HuH-7.5 (cell line): Measurements from ENCODE around the gene KIAA1191.
A peak's percentile ranks its signal among the peaks of the same experiment; 100 is the strongest.

Experiments
- DNase-seq: peaks from one replicate; pipeline ENCODE4 v3.0.0; 2011; ENCODE audit warnings: low spot score

Gene KIAA1191

DNA sequence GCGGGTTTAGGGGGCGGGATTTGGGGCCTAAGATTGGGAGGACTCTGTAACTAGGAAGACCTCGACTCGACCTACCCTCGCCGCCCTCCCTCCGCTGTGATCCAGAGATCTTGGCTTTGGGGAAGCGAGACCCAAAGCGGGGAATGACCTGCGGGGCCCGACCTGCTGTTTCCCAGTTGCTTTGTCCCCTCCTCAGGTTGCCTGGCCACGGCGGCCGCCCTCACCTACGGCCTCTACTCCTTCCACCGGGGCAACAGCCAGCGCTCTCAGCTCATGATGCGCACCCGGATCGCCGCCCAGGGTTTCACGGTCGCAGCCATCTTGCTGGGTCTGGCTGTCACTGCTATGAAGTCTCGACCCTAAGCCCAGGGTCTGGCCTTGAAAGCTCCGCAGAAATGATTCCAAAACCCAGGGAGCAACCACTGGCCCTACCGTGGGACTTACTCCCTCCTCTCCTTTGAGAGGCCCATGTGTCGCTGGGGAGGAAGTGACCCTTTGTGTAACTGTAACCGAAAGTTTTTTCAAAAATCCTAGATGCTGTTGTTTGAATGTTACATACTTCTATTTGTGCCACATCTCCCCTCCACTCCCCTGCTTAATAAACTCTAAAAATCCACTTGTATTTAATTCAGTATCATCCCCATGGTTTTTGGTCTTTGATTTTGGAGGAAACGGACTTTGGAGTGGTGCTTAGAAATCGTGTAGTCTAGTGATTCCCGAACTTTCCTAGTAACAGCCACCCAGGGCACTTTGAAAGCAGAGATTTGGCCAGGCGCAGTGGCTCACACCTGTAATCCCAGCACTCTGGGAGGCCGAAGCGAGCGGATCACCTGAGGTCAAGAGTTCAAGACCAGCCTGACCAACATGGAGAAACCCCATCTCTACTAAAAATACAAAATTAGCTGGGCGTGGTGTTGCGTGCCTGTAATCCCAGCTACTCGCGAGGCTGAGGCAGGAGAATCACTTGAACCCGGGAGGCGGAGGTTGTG lies 27.9 kb upstream of the KIAA1191 start:
- no peak for DNase-seq

DNA sequence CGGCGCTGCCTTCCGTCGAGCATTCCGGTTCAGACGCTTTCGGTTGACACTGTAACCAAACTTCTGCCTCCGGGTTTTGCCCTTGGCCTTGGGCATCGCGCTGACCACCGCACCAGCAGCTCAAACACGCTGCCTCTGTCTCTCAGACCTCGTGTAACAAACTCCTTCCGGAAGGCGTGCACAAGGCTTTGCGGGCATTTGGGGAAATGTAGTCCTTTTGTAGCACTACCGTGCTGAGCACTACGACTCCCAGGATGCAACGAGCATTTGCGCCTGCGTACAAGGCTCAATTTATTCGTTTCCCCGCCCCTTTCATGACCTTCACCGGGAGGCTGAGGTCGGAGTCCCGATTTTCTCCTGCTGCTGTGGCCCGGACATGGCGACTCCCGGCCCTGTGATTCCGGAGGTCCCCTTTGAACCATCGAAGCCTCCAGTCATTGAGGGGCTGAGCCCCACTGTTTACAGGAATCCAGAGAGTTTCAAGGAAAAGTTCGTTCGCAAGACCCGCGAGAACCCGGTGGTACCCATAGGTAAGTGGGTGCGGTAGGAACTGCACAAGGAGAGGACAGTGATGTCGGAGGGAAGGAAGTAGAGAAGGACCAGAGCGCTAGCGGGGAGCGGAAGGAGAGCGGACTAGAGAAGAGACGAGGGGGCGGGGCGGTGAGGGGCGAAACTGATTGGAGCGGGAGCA lies 27.0 kb upstream of the KIAA1191 start, which contains the start of the genes HIGD2A and NOP16:
TSS of gene HIGD2A (plus strand) at position 308 of the 691 bp plus-strand sequence. CDS start at position 377, 69 bp downstream.
TSS of gene NOP16 (minus strand) at position 155 of the 691 bp plus-strand sequence. CDS start at position 96, 59 bp downstream.
- DNase-seq, result peak; percentile 97

DNA sequence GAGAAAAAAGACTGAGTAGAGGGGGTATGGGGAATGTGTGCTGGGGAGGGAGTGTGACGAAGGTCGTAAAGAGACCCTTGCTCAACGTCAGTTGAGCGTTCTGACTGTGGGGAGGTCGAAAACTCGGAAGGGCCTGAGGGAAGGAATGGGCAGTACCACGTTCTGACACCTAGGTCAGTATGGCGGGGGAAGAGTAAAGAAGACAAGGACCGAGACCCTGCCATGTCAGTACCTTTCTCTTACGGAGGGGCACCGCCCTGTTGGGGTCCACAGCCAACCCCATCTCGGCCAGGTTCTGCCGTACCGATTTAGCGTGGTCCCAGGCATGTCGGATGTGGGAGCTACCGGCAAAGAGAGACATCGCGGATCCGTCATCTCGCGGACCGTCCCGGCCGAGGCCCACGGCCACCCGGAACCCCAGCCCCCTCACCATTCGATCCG lies 26.5 kb upstream of the KIAA1191 start:
- no peak for DNase-seq

DNA sequence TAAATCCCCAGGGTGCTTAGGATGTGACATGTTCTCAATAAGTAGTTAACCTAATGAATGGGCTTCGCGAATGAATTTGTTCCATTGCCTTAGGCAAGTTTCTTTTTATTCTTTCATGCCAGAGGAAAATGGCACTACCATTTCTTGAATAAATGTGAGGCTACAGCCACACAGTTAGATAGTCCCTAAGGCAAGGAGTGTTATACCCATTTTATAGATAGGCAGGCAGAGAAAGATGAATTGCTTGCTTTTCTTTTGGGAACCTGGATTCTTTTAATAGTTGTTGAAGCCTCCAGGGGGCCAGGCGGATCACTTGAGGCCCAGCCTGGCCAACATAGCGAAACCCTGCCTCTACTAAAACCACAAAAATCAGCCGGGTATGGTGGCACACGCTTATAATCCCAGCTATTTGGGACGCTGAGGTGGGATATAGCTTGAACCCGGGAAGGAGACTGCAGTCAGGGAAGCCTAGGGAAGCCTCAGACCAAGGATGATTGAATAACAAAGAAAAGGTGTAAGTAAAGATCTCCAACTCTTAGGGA lies 25.9 kb upstream of the KIAA1191 start:
- no peak for DNase-seq

DNA sequence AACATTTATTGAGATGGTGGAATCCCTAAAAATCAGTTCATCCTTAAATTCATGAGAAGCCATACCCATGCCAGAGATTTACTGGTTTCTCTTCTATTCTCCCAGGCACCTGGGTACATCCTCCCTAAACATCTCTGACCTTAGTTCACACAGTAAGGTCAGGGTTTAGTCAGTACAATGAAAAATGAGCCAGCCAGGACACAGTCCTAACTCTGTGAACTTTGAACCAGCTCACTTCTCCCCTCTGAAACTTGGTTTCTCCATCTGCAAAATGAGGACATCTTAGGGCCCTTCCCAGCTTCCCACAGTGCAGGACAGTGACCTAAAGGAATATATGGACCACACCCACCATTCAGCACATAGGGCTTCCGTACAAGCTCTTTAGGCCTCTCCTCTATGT lies 24.9 kb upstream of the KIAA1191 start:
- no peak for DNase-seq

DNA sequence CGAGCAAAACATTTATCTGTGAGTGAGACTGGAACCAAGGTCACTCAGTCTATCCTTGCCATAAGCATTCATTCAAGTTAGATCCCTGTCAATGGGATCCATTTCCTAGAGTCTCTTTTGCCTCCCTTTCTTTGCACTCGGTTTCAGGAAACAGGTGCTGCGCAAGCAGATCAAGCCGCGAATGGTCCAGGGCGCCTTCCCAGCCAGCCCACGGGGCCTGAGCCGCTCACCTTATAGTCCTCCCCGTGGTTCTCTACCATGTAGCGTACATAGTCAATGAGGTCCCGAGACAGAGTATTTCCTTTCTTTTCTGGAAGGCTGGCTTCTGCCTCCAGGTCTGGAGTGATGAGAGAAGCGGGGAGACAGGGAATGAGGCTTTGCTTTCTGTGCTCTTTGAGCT lies 23.4 kb upstream of the KIAA1191 start:
- DNase-seq, result no peak

DNA sequence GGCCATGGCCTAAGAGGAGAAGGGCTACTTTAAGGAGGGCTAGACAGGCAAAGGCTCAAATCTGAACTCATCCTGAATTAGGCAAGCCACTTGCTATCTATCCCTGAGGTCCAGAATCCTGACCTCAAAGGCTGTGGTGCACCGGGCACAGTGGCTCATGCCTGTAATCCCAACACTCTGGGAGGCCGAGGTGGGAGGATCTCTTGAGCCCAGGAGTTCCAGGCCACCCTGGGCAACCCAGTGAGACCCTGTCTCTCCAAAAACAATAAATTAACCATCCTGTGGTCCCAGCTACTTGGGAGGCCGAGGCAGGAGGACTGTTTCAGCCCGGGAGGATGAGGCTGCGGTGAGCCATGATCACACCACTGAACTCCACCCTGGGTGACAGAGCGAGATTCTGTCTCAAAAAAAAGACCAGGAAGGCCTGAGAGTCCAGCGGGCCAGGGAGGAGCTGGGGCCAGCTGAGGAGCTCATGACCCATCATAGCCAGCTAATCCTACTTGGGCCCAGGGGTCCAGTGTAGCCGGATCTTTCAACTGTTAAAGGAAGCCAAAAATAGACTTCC lies 22.9 kb upstream of the KIAA1191 start:
- DNase-seq, result no peak

DNA sequence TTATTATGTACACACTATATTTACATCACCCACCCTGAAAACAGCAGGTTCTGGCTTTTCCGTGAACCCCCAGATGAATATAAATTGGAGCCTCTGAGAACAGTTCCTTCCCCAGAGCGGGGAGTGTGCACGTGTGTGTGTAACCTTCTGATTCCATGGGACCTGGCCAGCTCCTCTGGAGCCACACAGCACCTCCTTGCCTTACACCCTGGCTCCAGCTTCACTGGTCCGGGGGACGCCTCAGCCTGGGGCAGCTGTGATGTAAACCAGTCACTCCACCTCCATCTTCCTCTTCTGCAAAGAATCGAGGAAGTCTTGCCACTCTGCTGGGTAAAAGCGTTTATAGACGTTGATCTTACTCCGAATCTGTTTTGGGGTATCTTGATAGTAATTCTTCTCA lies 22.4 kb upstream of the KIAA1191 start:
- DNase-seq, result no peak

DNA sequence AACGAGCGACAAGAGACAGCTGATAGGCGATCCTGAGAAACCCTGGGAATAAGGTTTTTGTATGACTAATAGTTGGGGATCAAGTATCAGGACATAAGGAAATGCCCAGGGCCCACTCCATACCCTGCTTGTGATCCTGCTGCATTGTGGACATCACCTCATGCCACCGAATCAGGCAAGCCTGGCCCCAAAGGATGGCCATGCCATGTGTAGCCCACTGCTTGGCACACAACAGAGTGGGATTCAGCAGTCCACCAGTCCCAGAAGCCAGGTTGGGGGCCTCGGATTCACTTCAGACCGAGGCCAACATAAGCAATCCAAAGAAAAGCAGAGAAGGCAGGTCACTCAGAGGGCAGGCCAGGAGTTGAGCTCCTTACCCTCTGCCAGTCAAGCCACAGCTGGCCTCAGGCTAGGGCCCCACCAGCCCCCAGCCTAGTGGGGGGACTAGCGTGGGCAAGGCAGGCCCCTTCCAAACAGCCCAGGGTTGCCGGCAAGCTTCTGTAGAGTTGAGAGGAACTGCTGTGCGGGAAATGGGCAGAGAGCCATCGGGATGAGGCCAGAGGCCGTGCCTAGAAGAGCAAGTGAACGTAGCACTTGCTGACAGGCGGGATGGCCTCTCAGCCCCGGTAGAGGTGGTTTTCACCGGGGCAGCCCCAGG lies 21.8 kb upstream of the KIAA1191 start:
- DNase-seq, result no peak

DNA sequence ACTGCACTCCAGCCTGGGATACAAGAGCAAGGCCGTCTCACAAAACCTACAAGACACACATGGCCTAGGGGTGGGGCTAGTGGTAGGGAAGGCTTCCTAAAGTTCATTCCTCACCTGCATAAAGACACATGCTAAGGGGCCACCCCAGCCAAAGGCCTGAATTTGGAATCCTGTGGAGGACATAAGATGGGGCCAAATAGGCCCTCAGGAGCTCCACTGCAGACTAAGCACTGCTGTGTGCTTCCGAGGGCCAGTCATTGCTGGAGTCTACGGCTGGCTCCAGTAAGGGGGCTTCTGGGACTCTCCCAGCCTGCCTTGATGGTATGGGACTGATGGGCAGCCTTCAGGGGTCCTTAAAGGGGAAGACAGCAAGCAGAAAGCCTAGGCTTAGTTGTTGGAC lies 21.2 kb upstream of the KIAA1191 start:
- DNase-seq, result no peak

DNA sequence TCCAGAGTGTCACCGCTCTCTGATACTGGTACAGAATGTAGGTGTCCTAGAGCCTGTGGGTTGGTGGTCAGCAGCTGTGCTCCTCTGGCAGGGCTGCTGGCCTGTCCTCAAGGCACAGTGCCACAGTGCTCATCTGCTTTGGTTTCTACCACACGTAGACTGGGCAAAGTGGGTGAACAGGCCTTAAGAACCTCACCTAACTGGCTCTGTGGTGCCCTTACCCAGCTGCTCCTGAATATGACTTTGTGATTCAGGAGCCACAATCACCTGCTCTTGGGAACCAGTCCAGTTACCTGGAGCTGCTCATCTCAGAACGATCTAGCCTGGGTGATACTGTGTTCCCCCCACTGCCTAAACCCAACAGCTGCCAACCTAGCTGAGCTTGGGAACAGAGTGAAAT lies 20.4 kb upstream of the KIAA1191 start:
- no peak for DNase-seq

DNA sequence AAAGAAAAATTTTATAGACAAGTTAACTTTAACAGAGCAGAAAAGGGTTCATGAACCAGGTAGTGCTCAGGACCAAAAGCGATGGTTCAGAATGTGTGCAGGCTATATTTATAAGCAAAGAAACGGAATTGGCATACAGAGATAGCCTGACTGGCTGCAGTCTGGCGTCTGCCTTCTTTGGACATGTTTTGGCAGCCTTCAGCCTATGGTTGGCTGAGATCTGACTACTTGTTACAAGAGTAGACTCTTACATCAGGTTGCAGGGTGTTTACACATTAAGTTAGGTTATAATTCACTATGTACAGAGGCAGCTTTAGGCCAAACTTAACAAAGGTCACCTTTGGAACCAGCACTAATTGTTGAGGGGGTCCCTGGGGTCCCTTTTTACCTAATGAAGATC lies 19.9 kb upstream of the KIAA1191 start:
- DNase-seq, result no peak

DNA sequence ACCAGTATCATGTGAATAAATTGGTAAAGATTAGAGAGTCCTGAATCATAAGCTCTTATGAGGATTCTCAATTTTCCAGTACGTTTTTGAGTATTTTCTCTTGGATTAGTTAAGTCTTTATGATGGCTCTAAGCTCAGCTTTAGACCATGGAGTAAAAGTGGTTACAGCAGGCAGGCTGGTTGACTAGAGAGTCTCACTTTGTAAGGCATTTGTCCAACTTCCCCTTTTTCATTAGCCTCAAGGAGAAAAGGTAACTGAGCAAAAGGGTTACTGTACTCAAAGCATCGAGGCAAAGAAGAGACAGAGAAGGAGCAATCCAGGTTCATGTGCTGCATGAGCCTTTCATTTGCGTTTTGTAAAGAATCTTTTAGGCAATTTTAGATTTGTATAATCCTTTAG lies 18.3 kb upstream of the KIAA1191 start:
- no peak for DNase-seq

DNA sequence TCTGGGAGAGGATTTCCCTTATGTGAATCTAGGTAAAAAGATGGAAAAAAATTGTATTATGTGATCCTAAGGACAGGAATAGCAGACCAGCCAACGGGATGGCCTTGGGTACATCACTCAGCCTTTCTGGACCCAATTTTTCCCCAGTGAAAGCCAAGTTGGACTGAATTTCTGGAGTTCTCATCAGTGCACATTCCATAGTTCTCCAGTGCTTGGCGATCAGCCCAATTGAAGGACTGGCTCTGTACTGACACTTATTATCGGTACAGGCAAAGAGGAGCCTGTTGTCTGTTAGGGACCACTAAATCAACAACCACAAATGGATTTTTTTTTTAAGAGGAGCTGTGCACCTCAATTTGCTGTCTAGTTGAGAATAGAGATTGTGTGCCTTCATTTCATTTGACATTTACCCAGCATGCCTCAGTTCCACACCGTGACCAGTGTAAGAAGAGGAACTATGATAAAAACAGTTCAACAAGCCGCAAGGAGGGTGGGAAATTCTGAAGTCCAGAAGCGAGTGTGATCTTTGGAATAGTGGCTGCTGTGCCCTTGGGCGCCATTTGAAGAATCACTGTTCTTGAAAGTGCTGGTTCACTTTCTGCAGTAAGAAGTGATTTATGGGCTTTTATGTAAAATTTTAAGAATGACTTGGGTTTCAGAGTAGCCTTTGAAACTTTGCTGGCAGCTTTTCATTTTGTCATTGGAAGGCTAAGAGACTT lies 11.7 kb upstream of the KIAA1191 start:
- DNase-seq, result no peak

DNA sequence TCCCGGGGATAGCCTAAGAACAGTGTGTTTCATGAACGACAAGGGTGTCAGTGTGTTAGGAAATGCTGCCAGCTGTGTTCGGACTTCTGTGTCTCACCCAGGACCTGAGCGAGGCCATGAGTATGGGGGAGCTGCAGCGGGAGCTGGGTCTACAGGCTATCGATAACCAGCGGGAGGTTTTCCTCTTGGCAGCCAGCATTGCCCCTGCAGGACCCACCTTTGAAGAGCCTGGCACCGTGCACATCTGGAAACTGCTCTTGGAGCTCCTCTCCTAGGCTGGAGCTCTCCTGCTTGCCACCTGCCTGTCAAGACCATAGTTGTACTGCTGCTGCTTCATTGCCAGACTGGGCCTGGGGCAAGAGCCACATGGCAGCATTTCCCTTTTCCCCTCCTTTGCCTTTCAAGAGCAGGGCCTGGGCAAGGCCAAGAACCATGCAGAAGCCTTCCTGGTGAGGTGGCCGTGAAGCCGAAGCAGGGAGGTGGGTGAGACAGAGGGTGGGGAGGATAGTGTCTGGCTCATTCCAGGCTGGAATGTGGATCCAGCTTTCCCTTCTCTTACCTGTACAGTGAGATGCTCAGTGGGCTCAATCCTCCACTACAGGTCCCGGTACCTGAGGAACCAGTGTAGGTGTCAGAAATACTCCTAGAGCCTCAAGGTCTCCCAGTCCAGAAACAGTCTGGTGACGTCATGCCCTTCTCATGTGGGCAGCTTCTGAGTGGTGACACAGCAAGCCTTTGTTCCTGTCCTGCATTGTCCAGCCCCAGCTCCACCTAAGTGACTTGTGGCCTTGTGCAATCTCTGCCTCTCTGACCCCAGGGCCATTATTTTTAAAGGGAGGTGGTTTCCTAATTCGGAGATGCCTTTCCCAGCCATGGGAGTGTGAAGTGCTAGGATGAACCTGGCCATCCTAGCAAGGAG lies 10.3 kb upstream of the KIAA1191 start:
- peak; percentile 46 for DNase-seq

DNA sequence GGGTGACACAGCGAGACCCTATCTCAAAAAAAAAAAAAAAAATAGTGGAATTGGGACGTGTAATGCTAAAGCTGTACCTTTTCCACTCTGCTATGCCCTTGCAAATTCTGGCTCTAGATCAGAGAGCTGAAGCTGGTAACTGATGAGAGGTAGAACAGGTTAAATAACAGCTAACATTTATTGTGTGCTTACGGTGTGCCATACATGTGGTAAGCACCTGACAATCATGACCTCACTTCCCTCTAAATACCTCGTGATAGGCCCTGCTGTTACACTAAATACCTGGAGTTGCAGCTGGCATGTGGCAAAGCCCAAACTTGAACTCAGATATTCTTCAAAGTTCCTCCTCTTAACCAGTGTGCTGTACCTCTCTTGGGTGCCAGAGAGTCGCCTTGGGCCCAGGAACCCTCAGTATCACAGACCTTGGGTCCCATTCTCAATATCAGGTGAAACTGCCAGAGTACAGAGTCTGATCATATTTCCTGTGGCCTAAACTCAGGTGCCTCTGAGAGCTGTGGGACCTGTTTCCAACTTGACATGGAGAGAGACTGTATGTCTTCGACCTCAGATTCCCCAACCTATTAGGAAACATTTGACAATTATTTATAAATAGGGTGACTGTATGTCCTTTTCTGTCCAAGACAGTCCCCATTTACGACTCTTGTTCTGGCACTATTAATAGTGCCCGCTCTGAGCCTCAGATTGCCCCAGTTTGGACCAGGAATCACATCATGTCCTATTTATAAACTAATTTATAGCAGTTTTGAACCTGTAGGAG lies 8.6 kb upstream of the KIAA1191 start:
- no peak for DNase-seq

DNA sequence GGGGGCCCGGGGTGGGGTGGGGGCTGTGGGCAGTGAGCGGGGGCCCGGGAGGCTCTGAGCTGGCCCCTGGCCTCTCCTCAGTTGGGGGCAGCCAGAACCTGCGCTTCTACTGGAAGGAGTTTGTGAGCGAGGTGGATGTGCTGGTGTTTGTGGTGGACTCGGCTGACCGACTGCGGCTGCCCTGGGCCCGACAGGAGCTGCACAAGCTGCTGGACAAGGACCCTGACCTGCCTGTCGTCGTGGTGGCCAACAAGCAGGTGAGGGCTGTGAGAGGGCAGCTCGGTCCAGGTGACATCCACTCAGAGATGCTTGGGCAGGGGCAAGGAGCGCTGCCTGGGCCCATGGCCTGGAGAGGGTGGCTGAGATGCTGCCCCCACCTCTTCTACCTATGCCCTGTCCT lies 7.2 kb upstream of the KIAA1191 start:
- DNase-seq, result no peak

DNA sequence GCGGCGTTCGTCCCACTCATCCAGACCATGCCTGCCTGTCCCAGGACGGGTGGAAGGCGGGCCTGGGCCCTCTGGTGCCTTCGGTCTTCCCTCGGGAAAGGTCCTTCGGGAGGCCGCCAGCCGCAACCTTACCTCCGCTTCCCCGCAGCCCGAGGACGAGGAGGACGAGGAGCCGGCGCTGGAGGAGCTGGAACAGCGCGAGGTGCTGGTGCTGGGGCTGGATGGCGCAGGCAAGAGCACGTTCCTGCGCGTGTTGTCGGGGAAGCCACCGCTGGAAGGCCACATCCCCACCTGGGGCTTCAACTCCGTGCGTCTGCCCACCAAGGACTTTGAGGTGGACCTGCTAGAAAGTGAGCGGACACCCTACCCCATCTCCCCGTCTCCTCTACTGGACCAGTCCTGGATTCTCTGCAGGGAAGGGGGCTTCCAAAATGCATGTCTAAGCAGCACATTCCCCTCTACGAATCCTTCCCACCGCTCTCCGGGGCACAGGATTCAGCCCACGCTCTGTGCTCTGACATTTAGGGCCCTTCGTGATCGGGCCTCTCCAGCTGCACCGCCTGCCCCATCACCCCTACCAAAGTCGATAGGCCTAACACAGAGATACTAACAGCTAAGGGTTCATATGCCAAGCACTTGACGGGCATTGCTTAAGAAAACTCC lies 4.8 kb upstream of the KIAA1191 start:
- DNase-seq, result no peak
